ENCODE data around the gene RBM48. TPM values are rescaled to one million over a fixed set of nuclear protein-coding genes. Genes with fewer than 3 reads are reported as not detected.
A peak's percentile ranks its signal among the peaks of the same experiment; 100 is the strongest.
"Not testable (repeated sequence)": the region's sequence is repeated elsewhere in the genome, so short reads cannot be mapped to it uniquely, and the experiment has no call there.

Gene RBM48
- total RNA-seq, 2 donors from 2014 or later, result 9.4 to 11.8 TPM

- peak; percentile 48 to 69 for ATAC-seq
- DNase-seq, result peak; percentile 49
- intact Hi-C loops (cut with DNase I), result loop anchor here in 1 of 2 donors (10.0 kb wide), 1 partner anchor 57 kb away; no protein-coding TSS in a partner anchor
These were observed 1.1 kb upstream of the RBM48 start for GRCh38 chr7:92527300-92528187.

DNA sequence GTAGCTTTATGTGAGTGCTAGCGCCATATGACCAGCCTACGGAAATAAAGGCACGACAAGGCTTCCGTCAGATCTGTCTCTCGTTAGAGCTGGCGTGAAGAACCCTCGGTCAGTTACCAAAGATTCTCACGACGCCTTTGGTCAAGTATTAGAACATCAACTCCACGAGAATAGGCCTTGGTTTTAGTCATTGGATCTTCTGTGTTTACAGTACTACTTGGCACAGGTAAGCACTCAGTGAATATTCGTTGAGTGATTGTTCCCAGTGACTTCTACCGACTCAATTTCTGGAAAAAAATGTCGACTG is 316 bp downstream of the RBM48 start:
- ATAC-seq (no peak), DNase-seq (no peak)
- intact Hi-C loops (cut with DNase I), result loop anchor here in 1 of 2 donors (10.0 kb wide), 1 partner anchor 56 kb away; no protein-coding TSS in a partner anchor

DNA sequence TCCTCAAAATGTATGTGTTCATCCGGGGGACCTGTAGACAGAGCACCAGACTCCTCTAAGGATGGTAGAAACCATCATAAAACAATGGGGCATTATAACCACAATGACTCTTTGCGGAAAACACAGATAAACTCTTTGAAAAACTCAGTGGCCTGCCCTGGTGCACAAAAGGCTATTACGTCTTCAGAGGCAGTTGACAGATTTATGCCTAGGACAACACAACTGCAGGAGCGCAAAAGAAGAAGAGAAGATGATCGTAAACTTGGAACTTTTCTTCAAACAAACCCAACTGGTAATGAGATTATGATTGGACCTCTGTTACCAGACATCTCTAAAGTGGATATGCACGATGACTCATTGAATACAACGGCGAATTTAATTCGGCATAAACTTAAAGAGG is 6.0 kb downstream of the RBM48 start:
- no peak for ATAC-seq
- no peak for DNase-seq
- intact Hi-C loops (cut with DNase I), result no loop called here

DNA sequence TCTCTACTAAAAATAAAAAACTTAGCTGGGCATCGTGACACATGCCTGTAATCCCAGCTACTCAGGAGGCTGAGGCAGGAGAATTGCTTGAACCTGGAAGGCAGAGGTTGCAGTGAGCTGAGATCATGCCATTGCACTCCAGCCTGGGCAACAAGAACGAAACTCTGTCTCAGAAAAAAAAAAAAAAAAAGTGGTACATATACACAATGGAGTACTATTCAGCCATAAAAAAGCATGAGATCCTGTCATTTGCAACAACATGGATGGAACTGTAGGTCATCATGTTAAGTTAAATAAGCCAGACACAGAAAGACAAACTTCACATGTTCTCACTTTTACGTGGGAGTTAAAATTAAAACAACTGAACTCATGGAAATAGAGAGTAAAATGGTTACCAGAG is 14.9 kb downstream of the RBM48 start:
- not testable (repeated sequence) for ATAC-seq

GRCh38 chr7:92545116-92545515 is 16.5 kb downstream of the RBM48 start:
- DNase-seq; ATAC-seq; intact Hi-C loops (cut with DNase I): not testable (repeated sequence)

More for the DNA sequence above, 14.9 kb downstream of the RBM48 start:
- DNase-seq; intact Hi-C loops (cut with DNase I): not testable (repeated sequence)

GRCh38 chr7:92546856-92547497 is 18.4 kb downstream of the RBM48 start:
- intact Hi-C loops (cut with DNase I), result no loop called here
- DNase-seq, result no peak
- ATAC-seq, result peak; percentile 14 to 20

- DNase-seq, result peak; percentile 42
- ATAC-seq, result peak; percentile 89 to 94
- intact Hi-C loops (cut with DNase I), result no loop called here
These were observed 19.0 kb downstream of the RBM48 start for GRCh38 chr7:92547579-92547978.

DNA sequence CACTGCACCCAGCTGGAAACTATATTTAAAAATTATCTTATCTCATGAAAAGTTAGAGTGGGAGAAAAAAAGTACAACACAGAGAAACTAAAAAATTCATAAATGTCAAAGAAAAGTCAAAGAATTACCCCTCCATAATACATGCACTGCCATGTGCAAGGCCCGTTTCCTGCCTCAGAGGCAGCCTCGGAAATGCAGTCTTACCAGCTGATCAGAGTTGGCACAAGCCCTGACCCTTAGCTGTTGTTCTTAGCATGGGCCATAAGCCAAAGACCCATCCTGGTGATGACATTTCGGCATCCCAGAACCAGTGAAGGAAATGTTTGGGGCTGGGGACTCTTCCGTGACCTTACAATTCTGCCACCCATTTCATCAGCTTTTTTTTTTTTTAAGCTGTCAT is 21.6 kb downstream of the RBM48 start:
- ATAC-seq (peak; percentile 63 to 77), DNase-seq (no peak)
- intact Hi-C loops (cut with DNase I), result no loop called here

GRCh38 chr7:92557249-92557648 is 28.7 kb downstream of the RBM48 start:
- intact Hi-C loops (cut with DNase I), result no loop called here
- ATAC-seq, result no peak
- DNase-seq, result no peak

DNA sequence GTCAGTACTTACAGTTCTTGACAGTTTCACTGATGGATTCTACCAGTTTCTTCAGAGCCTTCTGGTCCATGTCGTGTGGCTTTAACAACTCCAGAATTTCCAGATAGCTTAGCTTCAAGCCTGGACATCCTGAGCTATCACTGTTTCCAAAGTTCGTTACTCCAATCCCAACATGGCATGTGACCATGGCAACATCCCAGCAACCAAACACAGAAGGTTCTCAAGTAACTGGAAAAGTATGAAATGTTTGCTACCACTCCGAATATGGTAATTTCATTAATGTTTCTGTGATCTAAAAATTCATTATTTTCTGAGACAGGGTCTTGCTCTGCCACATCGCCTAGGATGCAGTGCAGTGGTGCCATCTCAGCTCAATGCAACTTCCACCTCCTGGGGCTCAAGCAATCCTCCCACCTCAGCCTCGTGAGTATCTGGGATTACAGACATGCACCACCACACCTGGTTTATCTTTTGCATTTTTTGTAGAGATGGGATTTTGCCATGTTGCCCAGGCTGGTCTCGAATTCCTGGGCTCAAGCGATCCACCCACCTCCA is 29.3 kb downstream of the RBM48 start:
- no peak for ATAC-seq
- intact Hi-C loops (cut with DNase I), result no loop called here

GRCh38 chr7:92560602-92561001 is 32.0 kb downstream of the RBM48 start:
- DNase-seq (no peak), ATAC-seq (no peak)
- intact Hi-C loops (cut with DNase I), result no loop called here

More for the DNA sequence above, 29.3 kb downstream of the RBM48 start:
- no peak for DNase-seq

GRCh38 chr7:92563345-92563744 is 34.8 kb downstream of the RBM48 start:
- DNase-seq, result no peak
- ATAC-seq, result no peak
- intact Hi-C loops (cut with DNase I), result no loop called here

- intact Hi-C loops (cut with DNase I), result no loop called here
- ATAC-seq (no peak), DNase-seq (no peak)
These were observed 38.9 kb downstream of the RBM48 start for GRCh38 chr7:92567460-92567859.

- ATAC-seq (peak in 1 of 2 donors; percentile 70), DNase-seq (no peak)
- intact Hi-C loops (cut with DNase I), result no loop called here
These were observed 40.5 kb downstream of the RBM48 start for GRCh38 chr7:92569137-92569536.

- ATAC-seq (no peak), DNase-seq (no peak)
- intact Hi-C loops (cut with DNase I), result no loop called here
These were observed 47.7 kb downstream of the RBM48 start for GRCh38 chr7:92576296-92576695.

DNA sequence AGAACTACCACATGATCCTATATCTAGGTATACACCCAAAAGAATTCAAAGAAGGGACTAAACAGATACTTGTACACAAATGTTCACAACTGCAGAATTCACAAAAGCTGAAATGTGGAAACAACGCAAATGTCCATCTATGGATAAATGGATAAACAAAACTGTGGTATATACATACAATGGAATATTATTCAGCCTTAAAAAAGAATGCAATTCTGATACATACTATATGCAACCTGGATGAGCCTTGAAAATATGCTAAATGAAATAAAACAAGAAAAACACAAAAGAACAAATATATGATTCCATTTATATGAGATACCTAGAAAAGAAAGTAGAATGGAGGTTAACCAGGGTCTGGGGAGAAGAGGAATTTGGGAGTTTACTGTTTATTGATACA is 54.4 kb downstream of the RBM48 start:
- DNase-seq (no peak), ATAC-seq (no peak)
- intact Hi-C loops (cut with DNase I), result loop anchor here in 1 of 2 donors (10.0 kb wide), 1 partner anchor 58 kb away; the partner anchor contains the start of genes PEX1 and RBM48

DNA sequence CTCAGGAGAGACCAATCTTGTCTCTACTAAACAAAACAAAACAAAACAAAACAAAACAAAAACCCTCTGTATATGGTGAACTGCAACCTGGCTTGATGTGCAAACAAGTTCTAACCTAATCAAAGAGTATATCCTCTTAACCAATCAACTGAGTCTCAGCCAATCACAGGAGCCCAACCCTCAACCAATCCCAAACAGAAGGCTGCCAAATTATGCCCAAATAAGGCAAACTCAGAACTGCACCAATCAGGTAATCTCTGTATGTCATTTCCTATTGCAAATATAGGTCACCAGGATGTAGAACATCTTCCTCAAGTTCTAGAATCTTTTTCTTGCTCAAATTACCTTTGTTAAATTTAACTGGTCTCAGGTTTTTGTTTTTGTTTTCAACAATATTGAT is 56.4 kb downstream of the RBM48 start:
- DNase-seq (no peak), ATAC-seq (no peak)
- intact Hi-C loops (cut with DNase I), result loop anchor here in 1 of 2 donors (10.0 kb wide), 1 partner anchor 60 kb away; the partner anchor contains the start of genes PEX1 and RBM48

DNA sequence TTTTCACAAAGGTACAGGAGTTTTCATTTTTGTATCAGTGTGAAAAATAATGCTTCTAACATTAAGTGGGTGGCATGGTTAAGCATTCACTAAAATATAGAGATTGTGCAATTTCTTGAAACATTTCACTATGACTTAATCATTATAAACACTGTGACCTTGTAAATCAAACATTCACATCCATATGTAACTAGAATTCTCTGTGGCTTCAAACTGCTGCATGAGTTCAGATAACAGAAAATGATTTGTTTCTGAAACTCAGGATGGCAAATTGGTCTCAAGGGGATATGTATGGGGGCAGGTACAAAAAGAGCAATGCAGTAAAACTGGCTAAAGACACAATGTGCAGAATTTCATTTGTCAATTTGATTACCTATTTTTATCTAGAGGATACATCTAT is 57.8 kb downstream of the RBM48 start:
- DNase-seq (no peak), ATAC-seq (no peak)
- intact Hi-C loops (cut with DNase I), result loop anchor here in 1 of 2 donors (10.0 kb wide), 1 partner anchor 62 kb away; the partner anchor contains the start of genes PEX1 and RBM48

- ATAC-seq (no peak), DNase-seq (no peak)
- intact Hi-C loops (cut with DNase I), result loop anchor here in 1 of 2 donors (10.0 kb wide), 1 partner anchor 62 kb away; the partner anchor contains the start of genes PEX1 and RBM48
These were observed 58.2 kb downstream of the RBM48 start for GRCh38 chr7:92586841-92587240.

All from left cardiac atrium (tissue), 4 donors.